HPDE6-E6E7 (cell line): ENCODE results near the gene GALP.
"Not testable (repeated sequence)": the region's sequence is repeated elsewhere in the genome, so short reads cannot be mapped to it uniquely, and the experiment has no call there.

Experiments
- DNase-seq: peaks from one replicate; pipeline ENCODE4 v3.0.0; 2011; ENCODE audit warnings: missing footprints; ENCODE audit errors: extremely low spot score

Gene GALP

DNA sequence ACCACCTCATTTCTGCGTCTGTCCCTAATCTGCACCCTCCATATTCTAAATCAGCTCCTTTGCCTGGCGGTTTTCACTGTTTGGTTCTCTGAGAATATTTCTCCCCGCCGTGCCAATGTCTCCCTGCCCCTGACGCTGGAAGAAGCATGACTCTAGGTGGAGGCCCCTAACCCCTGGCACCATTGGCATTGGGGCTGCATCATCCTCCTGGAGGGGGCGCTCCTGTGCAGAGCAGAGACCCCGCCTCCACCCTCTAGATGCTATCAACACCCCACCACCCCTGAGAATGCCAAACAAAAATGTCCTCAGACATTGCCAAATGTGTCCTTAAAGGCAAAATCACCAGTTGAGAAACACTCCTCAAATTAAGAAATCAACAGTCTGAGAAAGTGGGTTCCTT lies 15.3 kb downstream of the GALP start:
- no peak for DNase-seq

DNA sequence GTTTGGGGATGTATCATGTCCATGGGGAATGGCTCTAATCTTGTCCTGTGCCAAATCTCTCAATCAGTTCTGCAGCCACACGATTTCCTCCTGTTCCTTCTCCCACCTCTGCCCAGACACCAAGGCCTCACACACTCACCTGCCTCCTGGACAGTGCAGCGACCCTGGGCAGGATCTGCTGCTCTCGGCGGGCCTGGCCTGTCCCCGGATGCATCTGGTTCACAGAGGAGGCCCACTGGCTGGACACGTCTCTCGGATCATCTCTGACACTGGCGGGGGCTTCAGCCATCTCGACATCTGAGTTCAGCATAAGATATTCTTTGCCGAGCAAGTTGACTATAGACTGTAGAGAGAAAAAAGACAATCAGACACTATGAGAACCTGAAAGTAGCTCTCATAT lies 15.9 kb downstream of the GALP start:
- no peak for DNase-seq

DNA sequence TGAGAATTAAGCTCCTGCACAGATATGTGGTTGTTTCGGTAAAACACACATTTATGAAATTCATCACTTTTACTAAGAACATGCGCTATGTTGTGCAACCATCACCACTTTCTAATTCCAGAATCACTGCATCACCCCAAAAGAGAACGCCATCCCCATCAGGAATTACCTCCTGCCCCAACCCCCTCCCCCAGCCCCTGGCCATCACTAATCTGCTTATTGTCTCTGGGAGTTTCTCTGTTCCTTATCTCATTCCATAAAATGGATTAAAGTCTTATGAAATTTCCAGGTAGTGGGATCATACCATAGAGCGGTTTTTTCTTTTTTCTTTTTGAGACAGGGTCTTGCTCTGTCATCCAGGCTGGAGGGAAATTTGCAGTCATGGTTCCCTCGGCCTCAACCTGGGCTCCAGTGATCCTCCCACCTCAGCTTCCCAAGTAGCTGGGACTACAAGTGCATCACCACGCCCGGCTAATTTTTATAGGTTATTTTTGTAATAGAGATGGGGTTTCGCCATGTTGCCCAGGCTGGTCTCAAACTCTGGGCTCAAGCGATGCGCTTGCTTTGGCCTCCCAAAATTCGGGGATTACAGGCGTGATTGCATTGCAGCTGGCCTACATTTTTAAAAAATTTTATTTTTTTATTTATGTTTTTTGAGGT lies 18.3 kb downstream of the GALP start:
- no peak for DNase-seq

DNA sequence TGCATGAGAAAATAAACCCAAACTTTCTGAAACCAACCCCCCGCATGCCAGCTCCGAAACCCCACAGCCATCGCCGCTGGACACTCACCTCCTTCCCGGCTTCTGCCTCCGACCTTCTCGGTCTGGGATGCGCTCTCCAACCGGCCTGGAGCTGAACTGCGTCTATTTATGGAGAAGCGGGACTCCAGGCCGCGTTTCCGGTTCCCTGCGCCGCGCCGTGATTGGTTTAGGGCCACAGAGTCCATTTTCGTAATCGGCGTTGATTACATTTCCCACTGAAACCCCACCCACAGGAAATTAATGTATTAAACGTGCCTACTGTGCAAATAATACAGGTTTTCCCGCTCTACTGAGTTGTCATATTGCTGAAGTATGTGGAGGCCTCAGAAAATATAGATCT lies 21.8 kb downstream of the GALP start, which contains the start of gene ZSCAN5B:
Gene ZSCAN5B, minus strand, starts transcription at position 138 of the 400 bp plus-strand sequence. CDS start 4,731 bp downstream, outside the sequence.
- DNase-seq: not testable (repeated sequence)

DNA sequence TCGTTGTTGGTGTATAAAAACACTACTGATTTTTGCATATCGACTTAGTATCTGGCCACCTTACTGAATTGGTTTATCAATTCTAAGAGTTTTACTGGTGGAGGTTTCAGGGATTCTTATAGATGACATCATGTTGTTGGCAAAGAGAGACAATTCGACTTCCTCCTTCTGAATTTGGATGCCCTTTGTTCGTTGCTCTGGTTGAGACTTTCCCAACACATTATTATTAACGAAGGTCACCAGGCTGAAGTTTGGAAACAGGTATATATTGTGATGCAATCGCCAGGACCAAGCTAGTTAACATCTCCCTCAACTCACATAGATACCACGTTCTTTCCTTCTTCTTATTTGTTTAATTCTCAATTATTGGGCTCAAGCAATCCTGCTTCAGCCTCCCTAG lies 23.9 kb downstream of the GALP start:
- DNase-seq: no peak

DNA sequence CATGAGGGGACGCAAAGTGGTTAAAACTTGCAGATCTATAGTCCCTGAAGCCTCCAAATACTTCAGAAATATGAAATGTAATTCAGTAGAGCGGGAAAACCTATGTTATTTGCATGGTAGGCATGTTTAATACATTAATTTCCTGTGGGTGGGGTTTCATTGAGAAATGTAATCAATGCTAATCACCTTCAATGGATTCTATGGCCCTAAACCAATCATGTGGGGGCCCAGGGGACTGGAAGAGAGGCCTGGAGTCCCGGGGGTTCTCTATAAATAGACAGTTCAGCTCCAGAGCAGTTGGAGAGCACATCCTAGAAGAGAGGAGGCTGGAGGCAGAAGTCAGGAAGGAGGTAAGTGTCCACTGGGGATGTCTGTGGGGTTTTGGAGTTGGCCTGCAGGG lies 26.2 kb downstream of the GALP start, which contains the start of gene ZSCAN5C:
Gene ZSCAN5C, plus strand, starts transcription at position 301 of the 400 bp plus-strand sequence. CDS start 3,641 bp downstream, outside the sequence.
- no peak for DNase-seq

DNA sequence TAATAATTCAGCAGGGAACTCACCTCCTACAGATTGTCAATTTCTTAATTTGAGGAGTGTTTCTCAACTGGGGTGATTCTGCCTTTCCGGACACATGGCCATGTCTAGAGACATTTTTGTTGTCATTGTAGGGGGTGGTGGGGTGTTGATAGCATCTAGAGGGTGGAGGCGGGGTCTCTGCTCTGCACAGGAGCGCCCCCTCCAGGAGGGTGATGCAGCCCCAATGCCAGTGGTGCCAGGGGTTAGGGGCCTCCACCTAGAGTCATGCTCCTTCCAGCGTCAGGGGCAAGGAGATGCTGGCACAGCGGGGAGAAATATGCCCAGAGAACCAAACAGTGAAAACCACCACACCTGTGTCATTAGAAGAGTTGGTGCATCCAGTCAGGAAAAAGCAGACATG lies 31.8 kb downstream of the GALP start:
- DNase-seq: not testable (repeated sequence)

DNA sequence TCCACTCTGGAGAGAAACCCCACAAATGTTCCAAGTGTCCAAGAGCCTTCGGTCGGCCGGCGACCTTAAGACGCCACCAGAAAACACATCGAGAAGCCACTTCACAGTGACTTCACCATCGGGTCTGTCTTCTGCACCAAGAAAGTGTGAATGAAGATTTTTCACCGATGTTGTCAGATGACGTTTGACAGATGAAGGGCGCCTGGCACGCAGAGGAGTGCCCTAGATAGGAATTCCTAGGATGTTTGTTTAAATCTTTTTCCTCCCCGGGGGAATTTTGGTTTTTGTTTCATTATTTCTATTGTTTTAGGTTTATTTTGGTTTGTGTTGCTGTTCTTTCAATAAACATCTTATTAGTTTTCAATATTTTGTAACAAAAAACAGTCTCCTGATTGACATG lies 33.3 kb downstream of the GALP start:
- DNase-seq: no peak

DNA sequence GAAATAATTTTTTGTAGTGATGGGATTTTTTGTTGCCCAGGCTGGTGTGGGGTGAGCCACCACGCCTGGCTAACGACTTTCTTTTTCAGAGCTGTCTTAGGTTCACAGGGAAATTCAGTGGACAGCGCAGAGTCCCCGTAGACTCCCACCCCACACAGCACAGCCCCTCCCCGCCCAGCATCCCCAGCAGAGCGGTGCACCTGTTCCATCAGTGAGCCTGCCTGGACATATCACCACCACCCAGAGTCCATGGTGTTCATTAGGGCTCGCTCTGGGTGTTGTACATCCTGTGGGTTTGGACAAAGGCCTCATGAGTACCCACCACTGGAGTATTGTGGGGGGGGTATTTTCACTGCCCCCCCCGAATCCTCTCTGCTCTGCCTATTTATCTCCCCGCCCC lies 34.2 kb downstream of the GALP start:
- DNase-seq: not testable (repeated sequence)

DNA sequence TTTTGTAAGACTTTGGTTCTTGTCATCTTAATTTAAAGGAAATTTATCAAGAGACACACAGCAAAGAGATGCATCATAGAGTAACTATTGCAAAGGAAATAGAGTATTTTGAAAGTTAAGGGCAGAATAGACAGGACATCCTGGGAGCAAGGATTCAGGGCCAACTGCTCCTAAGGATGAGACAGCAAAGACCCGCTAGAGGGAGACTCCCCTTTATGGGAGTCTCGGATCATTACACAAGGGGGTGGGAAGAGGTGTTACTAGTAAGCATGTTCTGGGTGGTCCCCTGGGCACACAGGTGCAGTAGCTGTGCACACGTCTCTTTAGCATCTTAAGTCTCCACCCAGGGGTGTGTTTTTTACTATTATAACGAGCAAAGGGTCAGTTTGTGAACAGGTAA lies 35.9 kb downstream of the GALP start:
- DNase-seq: no peak

DNA sequence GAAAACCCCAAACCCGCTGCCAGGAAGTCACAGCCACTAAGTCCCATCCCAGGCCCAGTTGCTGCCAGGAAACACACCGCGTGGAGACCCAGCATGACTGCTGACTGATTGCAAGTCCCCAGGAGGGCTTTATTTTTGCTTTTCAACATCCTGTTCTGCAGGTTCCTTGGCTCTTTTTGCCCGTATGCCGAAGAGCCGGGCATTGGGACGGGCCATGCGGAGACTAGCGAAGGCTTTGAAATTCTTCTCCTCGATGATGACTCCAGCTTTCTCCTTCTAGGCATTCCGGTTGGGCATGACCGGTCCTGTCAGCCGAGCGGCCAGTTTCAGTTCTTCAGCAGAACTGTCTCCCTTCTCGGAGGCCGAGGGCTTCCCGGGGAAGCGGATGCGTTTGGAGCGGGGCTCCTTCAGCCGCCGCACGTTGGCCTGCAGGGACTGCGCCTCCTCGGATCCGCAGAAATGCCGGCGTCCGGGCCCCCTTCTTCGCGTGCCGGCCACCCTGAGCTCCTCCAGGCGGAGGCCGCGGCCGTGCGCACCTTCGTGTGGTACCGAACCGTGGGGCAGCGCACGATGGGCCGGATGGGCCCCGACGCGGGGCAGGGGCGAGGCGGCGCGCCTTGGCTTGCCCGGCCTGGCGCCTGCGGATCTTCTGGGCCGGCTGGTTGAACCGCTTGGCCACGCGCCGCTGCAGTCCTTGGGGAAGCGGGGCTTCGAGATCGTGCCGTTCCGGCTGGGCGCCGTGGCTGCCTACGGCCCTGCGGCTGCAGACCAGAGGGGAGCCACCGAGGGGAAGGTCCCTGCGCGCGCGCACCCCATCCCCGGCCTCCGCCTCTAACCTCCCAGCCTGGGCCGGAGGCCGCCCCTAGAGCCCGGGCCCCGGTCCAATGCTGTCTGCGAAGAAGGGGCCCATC lies 41.5 kb downstream of the GALP start:
- DNase-seq: peak; percentile 70

DNA sequence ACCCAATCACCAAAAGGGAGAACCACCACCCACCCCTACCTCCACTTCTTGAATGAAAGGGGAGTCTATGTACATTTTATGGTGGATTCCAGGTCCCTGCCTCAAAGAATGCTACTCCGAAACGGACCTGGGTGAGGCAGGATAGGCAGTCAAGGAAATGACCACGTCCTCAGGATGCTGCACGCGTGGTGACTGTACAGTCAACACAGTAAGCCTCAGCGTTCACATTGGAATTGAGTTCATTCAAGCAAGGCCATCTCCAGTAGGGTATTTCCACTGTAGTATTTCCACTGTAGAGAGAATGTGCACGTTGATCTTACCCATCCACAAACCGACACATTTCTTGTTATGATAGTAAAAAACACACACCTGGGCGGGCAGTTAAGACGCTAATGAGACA lies 43.2 kb downstream of the GALP start:
- DNase-seq: no peak

DNA sequence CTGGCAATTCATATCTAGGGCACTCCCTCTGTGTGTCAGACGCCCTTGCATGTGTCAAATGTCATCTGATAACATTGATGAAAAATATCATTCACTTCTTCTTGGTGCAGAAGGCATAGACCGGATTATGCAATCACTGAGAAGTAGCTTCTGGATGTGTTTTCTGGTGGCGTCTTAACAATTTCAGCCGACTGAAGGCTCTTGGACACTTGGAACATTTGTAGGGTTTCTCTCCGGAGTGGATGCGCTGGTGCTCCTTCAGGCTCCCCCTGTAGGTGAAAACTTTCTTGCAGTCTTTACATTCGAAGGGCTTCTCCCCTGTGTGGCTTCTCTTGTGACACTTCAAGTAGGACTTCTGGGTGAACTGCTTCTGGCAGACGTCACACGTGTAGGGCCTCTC lies 45.6 kb downstream of the GALP start:
- not testable (repeated sequence) for DNase-seq

DNA sequence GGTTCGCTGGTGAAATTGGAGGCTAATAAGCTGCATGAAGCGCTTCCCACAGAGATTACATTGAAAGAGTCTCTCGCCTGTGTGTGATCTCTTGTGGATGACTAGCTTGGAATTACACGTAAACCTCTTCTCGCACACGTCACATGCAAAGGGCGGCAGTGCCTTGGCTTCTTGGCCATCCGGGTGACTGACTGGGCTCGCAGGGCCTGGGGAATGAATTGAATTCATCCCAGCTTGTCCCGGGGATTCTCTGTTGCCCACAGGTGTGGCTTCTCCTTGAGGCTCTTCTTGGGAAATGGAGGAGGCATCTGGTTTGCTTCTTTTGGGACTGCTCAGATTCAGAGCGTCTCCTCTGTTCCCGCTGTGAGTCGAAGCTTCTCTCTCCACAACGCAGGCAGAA lies 46.0 kb downstream of the GALP start:
- DNase-seq: no peak

DNA sequence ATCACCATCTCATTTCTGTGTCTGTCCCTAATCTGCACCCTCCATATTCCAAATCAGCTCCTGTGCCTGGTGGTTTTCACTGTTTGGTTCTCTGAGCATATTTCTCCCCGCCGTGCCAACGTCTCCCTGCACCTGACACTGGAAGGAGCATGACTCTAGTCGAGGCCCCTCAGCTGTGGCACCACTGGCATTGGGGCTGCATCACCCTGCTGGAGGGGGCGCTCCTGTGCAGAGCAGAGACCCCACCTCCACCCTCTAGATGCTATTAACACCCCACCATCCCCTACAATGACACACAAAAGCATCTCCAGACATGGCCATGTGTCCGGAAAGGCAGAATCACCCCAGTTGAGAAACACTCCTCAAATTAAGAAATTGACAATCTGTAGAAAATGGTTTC lies 47.1 kb downstream of the GALP start:
- DNase-seq: no peak

DNA sequence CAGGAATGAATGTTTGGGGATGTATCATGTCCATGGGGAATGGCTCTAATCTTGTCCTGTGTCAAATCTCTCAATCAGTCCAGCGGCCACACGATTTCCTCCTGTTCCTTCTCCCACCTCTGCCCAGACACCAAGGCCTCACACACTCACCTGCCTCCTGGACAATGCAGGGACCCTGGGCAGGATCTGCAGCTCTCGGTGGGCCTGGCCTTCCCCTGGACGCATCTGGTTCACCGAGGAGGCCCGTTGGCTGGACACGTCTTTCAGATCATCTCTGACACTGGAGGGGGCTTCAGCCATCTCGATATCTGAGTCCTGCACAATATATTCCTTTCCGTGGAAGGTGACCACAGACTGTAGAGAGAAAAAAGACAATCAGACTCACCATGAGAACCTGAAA lies 47.7 kb downstream of the GALP start:
- no peak for DNase-seq
